Stimulated activated effector memory CD8-positive, alpha-beta T cell treated with anti-CD3 and anti-CD28 coated beads, Interleukin-12 subunit alpha, Interleukin-12 subunit beta, amount 100 ng/mL, for 72 hours (primary cell): ENCODE measurements around the gene S100A6.
"Not testable (repeated sequence)": the region's sequence is repeated elsewhere in the genome, so short reads cannot be mapped to it uniquely, and the experiment has no call there.

Experiments
- ATAC-seq: fragments of 150-1000 bp; cut with Tn5 transposase; 2 replicates; pipeline ENCODE4 v1.10.0; 2021
- DNase-seq, 2 donors: peaks; one replicate each; pipeline ENCODE4 v3.0.0; 2021 to 2022; ENCODE audit warnings: low spot score in 2 of 2
- H3K27ac Mint-ChIP-seq: one replicate; pipeline ENCODE4 v1.8.0; 2022; ENCODE audit warnings: mild to moderate bottlenecking, mixed read lengths
- H3K36me3 Mint-ChIP-seq: one replicate; pipeline ENCODE4 v1.8.0; 2022; ENCODE audit warnings: mild to moderate bottlenecking, mixed read lengths
- H3K4me1 Mint-ChIP-seq: one replicate; pipeline ENCODE4 v1.8.0; 2022; ENCODE audit warnings: mixed read lengths
- H3K4me3 Mint-ChIP-seq: one replicate; pipeline ENCODE4 v1.8.0; 2022; ENCODE audit warnings: mild to moderate bottlenecking, mixed read lengths
- H3K9me3 Mint-ChIP-seq: one replicate; pipeline ENCODE4 v1.8.0; 2022; ENCODE audit warnings: mixed read lengths

The S100A6 gene

GRCh38 chr1:153568367-153569099 is 32.7 kb upstream of the S100A6 start:
- H3K36me3 Mint-ChIP-seq, result peaks cover 6% of the 10 kb centered on the region
- peak; percentile 86 to 92 for DNase-seq
- peaks cover 69% of the 10 kb centered on the region for H3K4me1 Mint-ChIP-seq
- peak overlapping the region; percentile 79 for H3K4me3 Mint-ChIP-seq
- peak; percentile 27 for ATAC-seq
- no peaks in the 10 kb centered on the region for H3K9me3 Mint-ChIP-seq
- peak overlapping the region; percentile 99 for H3K27ac Mint-ChIP-seq

GRCh38 chr1:153567621-153568366 is 32.0 kb upstream of the S100A6 start:
- ATAC-seq (peak; percentile 53), DNase-seq (peak in 1 of 2 donors; percentile 62)
- Mint-ChIP-seq H3K4me1 (peaks cover 63% of the 10 kb centered on the region), H3K9me3 (no peaks in the 10 kb centered on the region), H3K36me3 (peaks cover 6% of the 10 kb centered on the region), H3K4me3 (peak overlapping the region; percentile 79), H3K27ac (peak overlapping the region; percentile 99)

- ATAC-seq (peak; percentile 88), DNase-seq (peak; percentile 69 to 88)
- Mint-ChIP-seq H3K9me3 (no peaks in the 10 kb centered on the region), H3K27ac (peak overlapping the region; percentile 99), H3K4me1 (peaks cover 53% of the 10 kb centered on the region), H3K4me3 (peak overlapping the region; percentile 79), H3K36me3 (peaks cover 6% of the 10 kb centered on the region)
Observed at GRCh38 chr1:153566414-153567371, 30.9 kb upstream of the S100A6 start.

GRCh38 chr1:153565529-153566374 is 30.0 kb upstream of the S100A6 start, which contains the start of gene S100A2:
S100A2 (minus strand) TSS chr1:153565844; CDS start chr1:153563877, 1,967 bp downstream.
- peaks cover 6% of the 10 kb centered on the region for H3K36me3 Mint-ChIP-seq
- peak within 1 kb of the TSS; percentile 99 for H3K27ac Mint-ChIP-seq
- no peaks in the 10 kb centered on the region for H3K9me3 Mint-ChIP-seq
- H3K4me1 Mint-ChIP-seq, result peaks cover 49% of the 10 kb centered on the region
- DNase-seq, result peak; percentile 44 to 70
- peak within 1 kb of the TSS; percentile 79 for H3K4me3 Mint-ChIP-seq
- ATAC-seq, result peak; percentile 86

- Mint-ChIP-seq H3K27ac (peak overlapping the region; percentile 58), H3K36me3 (peaks cover 6% of the 10 kb centered on the region), H3K4me3 (no peak overlapping the region), H3K9me3 (no peaks in the 10 kb centered on the region), H3K4me1 (peaks cover 40% of the 10 kb centered on the region)
- ATAC-seq, result no peak
- no peak for DNase-seq
Observed at GRCh38 chr1:153563991-153564390, 28.2 kb upstream of the S100A6 start.

GRCh38 chr1:153563483-153563901 is 27.7 kb upstream of the S100A6 start:
- ATAC-seq, result no peak
- Mint-ChIP-seq H3K36me3 (peaks cover 6% of the 10 kb centered on the region), H3K27ac (peak overlapping the region; percentile 58), H3K4me3 (no peak overlapping the region), H3K4me1 (peaks cover 35% of the 10 kb centered on the region), H3K9me3 (no peaks in the 10 kb centered on the region)
- DNase-seq, result no peak

GRCh38 chr1:153562021-153562420 is 26.2 kb upstream of the S100A6 start:
- H3K4me1 Mint-ChIP-seq, result peaks cover 20% of the 10 kb centered on the region
- peak overlapping the region; percentile 83 for H3K27ac Mint-ChIP-seq
- H3K4me3 Mint-ChIP-seq, ATAC-seq, DNase-seq, H3K9me3 Mint-ChIP-seq, H3K36me3 Mint-ChIP-seq: not testable (repeated sequence)

GRCh38 chr1:153561466-153561985 is 25.7 kb upstream of the S100A6 start:
- DNase-seq (no peak), ATAC-seq (no peak)
- Mint-ChIP-seq H3K27ac (peak overlapping the region; percentile 83), H3K9me3 (no peaks in the 10 kb centered on the region), H3K36me3 (peaks cover 6% of the 10 kb centered on the region), H3K4me1 (peaks cover 15% of the 10 kb centered on the region), H3K4me3 (no peak overlapping the region)

- H3K4me1 Mint-ChIP-seq, result peaks cover 9% of the 10 kb centered on the region
- H3K9me3 Mint-ChIP-seq, result no peaks in the 10 kb centered on the region
- peaks cover 4% of the 10 kb centered on the region for H3K36me3 Mint-ChIP-seq
- H3K4me3 Mint-ChIP-seq, result no peak overlapping the region
- H3K27ac Mint-ChIP-seq, result peak overlapping the region; percentile 83
- DNase-seq, result no peak
- no peak for ATAC-seq
Observed at GRCh38 chr1:153560771-153561465, 25.1 kb upstream of the S100A6 start.

- ATAC-seq, result no peak
- H3K4me3 Mint-ChIP-seq, result no peak overlapping the region
Observed at GRCh38 chr1:153560241-153560640, 24.4 kb upstream of the S100A6 start.

GRCh38 chr1:153557877-153558276 is 22.1 kb upstream of the S100A6 start:
- H3K27ac Mint-ChIP-seq, result no peak overlapping the region

More at GRCh38 chr1:153560241-153560640, 24.4 kb upstream of the S100A6 start:
- H3K9me3 Mint-ChIP-seq, result no peaks in the 10 kb centered on the region
- DNase-seq, result no peak
- H3K36me3 Mint-ChIP-seq, result no peaks in the 10 kb centered on the region
- no peak overlapping the region for H3K27ac Mint-ChIP-seq
- H3K4me1 Mint-ChIP-seq, result peaks cover 3% of the 10 kb centered on the region

GRCh38 chr1:153556348-153556747 is 20.6 kb upstream of the S100A6 start:
- peaks cover 4% of the 10 kb centered on the region for H3K36me3 Mint-ChIP-seq
- ATAC-seq (no peak), DNase-seq (no peak)
- no peak overlapping the region for H3K4me3 Mint-ChIP-seq
- H3K27ac Mint-ChIP-seq, result no peak overlapping the region
- H3K4me1 Mint-ChIP-seq, result peaks cover 10% of the 10 kb centered on the region
- H3K9me3 Mint-ChIP-seq, result no peaks in the 10 kb centered on the region

More at GRCh38 chr1:153557877-153558276, 22.1 kb upstream of the S100A6 start:
- Mint-ChIP-seq H3K4me1 (peaks cover 10% of the 10 kb centered on the region), H3K36me3 (no peaks in the 10 kb centered on the region), H3K9me3 (no peaks in the 10 kb centered on the region), H3K4me3 (no peak overlapping the region)
- ATAC-seq (no peak), DNase-seq (no peak)

GRCh38 chr1:153553830-153554541 is 18.2 kb upstream of the S100A6 start:
- peaks cover 11% of the 10 kb centered on the region for H3K4me1 Mint-ChIP-seq
- H3K4me3 Mint-ChIP-seq, result no peak overlapping the region
- H3K9me3 Mint-ChIP-seq, result no peaks in the 10 kb centered on the region
- ATAC-seq (no peak), DNase-seq (no peak)
- H3K27ac Mint-ChIP-seq, result peak overlapping the region; percentile 74
- H3K36me3 Mint-ChIP-seq, result peaks cover 4% of the 10 kb centered on the region
